Spinal cord (tissue), 10 donors: ENCODE measurements around the gene CAPS2. TPM values are rescaled to one million over a fixed set of nuclear protein-coding genes. Genes with fewer than 3 reads are reported as not detected.

ENCODE experiments used
- DNase-seq, 6 donors: peaks; one replicate each; pipeline versions ENCODE4 v3.0.0 to v3.0.0-alpha.2; 2013 to 2015; ENCODE audit warnings: low spot score in 6 of 6, low read depth in 4 of 6
- H3K27ac ChIP-seq: one replicate; pipeline ENCODE4 v1.5.1; 2013; ENCODE audit warnings: low read depth, low read length, control low read depth
- H3K27me3 ChIP-seq: one replicate; pipeline ENCODE4 v1.6.1; 2013; ENCODE audit warnings: low read length; ENCODE audit not compliant: control insufficient read depth, insufficient read depth
- H3K36me3 ChIP-seq: one replicate; pipeline ENCODE4 v1.6.1; 2013; ENCODE audit warnings: low read length; ENCODE audit not compliant: control insufficient read depth, insufficient read depth
- H3K4me1 ChIP-seq: one replicate; pipeline ENCODE4 v1.6.1; 2013; ENCODE audit warnings: low read length; ENCODE audit not compliant: control insufficient read depth, insufficient read depth
- H3K4me3 ChIP-seq: one replicate; pipeline ENCODE4 v1.5.1; 2013; ENCODE audit warnings: low read depth, low read length, control low read depth
- H3K9me3 ChIP-seq: one replicate; pipeline ENCODE4 v1.6.1; 2013; ENCODE audit warnings: low read length; ENCODE audit not compliant: control insufficient read depth, insufficient read depth
- WGBS: methylation state at CpG from one replicate; pipeline ENCODE4 v1.1.5; 2013; ENCODE audit warnings: missing lambda C conversion rate; ENCODE audit not compliant: insufficient coverage; 5-methylcytosine and 5-hydroxymethylcytosine counted together
- polyA plus RNA-seq, 2 donors: library from polyadenylated mRNA; unstranded; fragments of 120-200 nt; gene quantifications; one replicate each; pipeline ENCODE4 v1.2.1, GENCODE V29; 2013; ENCODE audit not compliant: insufficient read length in 2 of 2
- total RNA-seq, 2 donors: library from RNA; depleted of rRNA in 1 of 2; stranded (reverse); fragments of 120-200 nt in 1 of 2; fragments of >200 nt in 1 of 2; gene quantifications; one replicate each; pipeline versions ENCODE4 v1.2.3 to v1.2.4, GENCODE V29; 2013 to 2014
- donor health status: healthy.

Gene CAPS2
- total and polyA plus RNA-seq, 4 donors: 10.5 to 22.9 (median 13.4) TPM

- Histone ChIP-seq H3K4me1 (no peaks in the 10 kb centered on the region), H3K27me3 (no peaks in the 10 kb centered on the region), H3K4me3 (no peak overlapping the region), H3K36me3 (no peaks in the 10 kb centered on the region), H3K27ac (no peak overlapping the region), H3K9me3 (no peaks in the 10 kb centered on the region)
- WGBS: no CpG with 5 or more reads among the region's 2 CpGs
- no peak for DNase-seq
These were observed 54.4 kb downstream of the CAPS2 start for GRCh38 chr12:75275702-75276101.

DNA sequence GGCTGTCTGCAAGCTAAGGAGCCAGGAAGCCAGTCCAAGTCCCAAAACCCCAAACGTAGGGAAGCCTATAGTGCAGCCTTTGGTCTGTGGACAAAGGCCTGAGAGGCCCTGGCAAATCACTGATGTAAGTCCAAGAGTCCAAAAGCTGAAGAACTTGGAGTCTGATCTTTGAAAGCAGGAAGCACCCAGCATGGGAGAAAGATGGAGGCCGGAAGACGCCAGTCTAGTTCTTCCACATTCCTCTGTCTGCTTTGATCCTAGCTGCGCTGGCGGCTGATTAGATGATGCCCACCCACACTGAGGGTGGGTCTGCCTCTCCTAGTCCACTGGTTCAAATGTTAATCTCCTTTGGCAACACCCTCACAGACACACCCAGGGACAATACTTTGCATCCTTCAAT lies 58.5 kb downstream of the CAPS2 start:
- no peaks in the 10 kb centered on the region for H3K36me3 ChIP-seq
- H3K4me1 ChIP-seq: no peaks in the 10 kb centered on the region
- no peak for DNase-seq
- no peak overlapping the region for H3K27ac ChIP-seq
- no peaks in the 10 kb centered on the region for H3K27me3 ChIP-seq
- WGBS: 96% methylated on average over 5 of the region's 5 CpGs
- H3K9me3 ChIP-seq: no peaks in the 10 kb centered on the region
- H3K4me3 ChIP-seq: no peak overlapping the region

DNA sequence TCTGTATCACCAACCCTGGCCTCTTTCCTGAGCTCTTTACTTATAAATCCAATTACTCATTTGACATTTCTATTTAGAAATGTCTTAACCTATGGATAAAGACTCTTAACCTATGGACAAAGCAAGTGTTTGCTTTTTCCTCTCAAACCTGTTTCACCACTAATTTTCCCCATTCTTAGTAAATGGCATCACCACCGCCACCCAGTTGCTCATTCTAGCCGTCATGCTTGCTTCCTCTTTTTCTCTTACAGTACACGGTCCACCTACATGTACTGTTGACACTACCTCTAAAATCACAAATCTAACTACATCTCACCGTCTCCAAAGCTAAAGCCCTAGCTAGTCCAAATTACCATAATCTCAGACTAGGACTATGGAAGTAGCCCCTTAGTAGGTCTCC lies 60.0 kb downstream of the CAPS2 start:
- no peaks in the 10 kb centered on the region for H3K4me1 ChIP-seq
- no peak overlapping the region for H3K4me3 ChIP-seq
- H3K27ac ChIP-seq: no peak overlapping the region
- H3K36me3 ChIP-seq: no peaks in the 10 kb centered on the region
- H3K27me3 ChIP-seq: no peaks in the 10 kb centered on the region
- no peaks in the 10 kb centered on the region for H3K9me3 ChIP-seq
- WGBS: 98% methylated on average over 4 of the region's 4 CpGs
- no peak for DNase-seq

DNA sequence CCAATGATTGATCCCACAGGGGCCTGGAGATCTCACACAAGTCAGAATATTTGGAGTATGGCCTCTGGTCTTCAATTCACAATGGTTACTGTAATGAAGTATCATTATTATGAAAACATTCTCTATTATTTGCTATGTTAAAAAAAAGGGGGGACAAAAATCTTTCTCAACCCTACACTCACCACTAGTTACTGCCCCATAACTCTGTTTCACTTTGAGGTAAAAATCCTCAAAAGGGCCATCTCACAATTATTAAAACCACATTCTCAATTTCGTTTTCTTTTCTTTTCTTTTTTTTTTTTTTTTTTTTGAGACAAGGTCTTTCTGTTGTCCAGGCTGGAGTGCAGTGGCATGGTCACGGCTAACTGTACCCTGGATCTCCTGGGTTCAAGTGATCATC lies 60.9 kb downstream of the CAPS2 start:
- Histone ChIP-seq H3K4me1 (no peaks in the 10 kb centered on the region), H3K27me3 (no peaks in the 10 kb centered on the region), H3K4me3 (no peak overlapping the region), H3K36me3 (no peaks in the 10 kb centered on the region), H3K9me3 (no peaks in the 10 kb centered on the region), H3K27ac (no peak overlapping the region)
- WGBS: 90% methylated on average over 2 of the region's 2 CpGs
- DNase-seq: no peak

- H3K9me3 ChIP-seq: no peaks in the 10 kb centered on the region
- H3K27me3 ChIP-seq: no peaks in the 10 kb centered on the region
- no peak overlapping the region for H3K4me3 ChIP-seq
- no peak for DNase-seq
- H3K36me3 ChIP-seq: no peaks in the 10 kb centered on the region
- no peaks in the 10 kb centered on the region for H3K4me1 ChIP-seq
- WGBS: no CpG with 5 or more reads among the region's 2 CpGs
- no peak overlapping the region for H3K27ac ChIP-seq
These were observed 69.8 kb downstream of the CAPS2 start for GRCh38 chr12:75260316-75260715.

- DNase-seq: no peak
- no peaks in the 10 kb centered on the region for H3K27me3 ChIP-seq
- no peaks in the 10 kb centered on the region for H3K9me3 ChIP-seq
- H3K36me3 ChIP-seq: no peaks in the 10 kb centered on the region
- WGBS: no CpG with 5 or more reads among the region's 1 CpG
- no peak overlapping the region for H3K4me3 ChIP-seq
- H3K4me1 ChIP-seq: no peaks in the 10 kb centered on the region
- no peak overlapping the region for H3K27ac ChIP-seq
These were observed 71.0 kb downstream of the CAPS2 start for GRCh38 chr12:75259143-75259542.

DNA sequence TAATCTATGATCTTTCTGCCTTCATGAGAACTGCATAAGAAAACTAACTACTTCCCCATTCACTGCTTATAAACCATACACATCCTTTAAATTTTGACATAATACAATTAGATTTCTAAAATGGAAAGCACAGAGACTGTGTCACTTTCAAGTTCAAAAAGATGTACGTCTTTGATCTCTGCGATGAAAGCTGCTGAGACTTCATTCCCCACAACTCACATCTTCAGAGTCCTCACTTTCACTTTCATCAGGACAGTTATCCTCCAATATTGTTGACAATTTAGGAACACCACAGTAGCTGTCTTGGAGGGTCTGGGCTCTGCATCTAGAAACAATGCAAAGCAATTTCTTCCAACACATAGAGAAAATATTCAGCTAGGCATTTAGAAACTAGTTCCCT lies 72.6 kb downstream of the CAPS2 start:
- Histone ChIP-seq H3K9me3 (no peaks in the 10 kb centered on the region), H3K4me1 (no peaks in the 10 kb centered on the region), H3K27me3 (no peaks in the 10 kb centered on the region), H3K36me3 (no peaks in the 10 kb centered on the region), H3K27ac (no peak overlapping the region), H3K4me3 (no peak overlapping the region)
- 82% methylated on average over 2 of the region's 2 CpGs for WGBS
- no peak for DNase-seq

- no peak overlapping the region for H3K27ac ChIP-seq
- no peaks in the 10 kb centered on the region for H3K27me3 ChIP-seq
- no peaks in the 10 kb centered on the region for H3K36me3 ChIP-seq
- H3K4me3 ChIP-seq: no peak overlapping the region
- no peaks in the 10 kb centered on the region for H3K9me3 ChIP-seq
- no peaks in the 10 kb centered on the region for H3K4me1 ChIP-seq
- peak in 1 of 6 donors; percentile 48 for DNase-seq
These were observed 85.0 kb downstream of the CAPS2 start for GRCh38 chr12:75245108-75245507.

- H3K36me3 ChIP-seq: no peaks in the 10 kb centered on the region
- H3K4me3 ChIP-seq: no peak overlapping the region
- H3K27me3 ChIP-seq: no peaks in the 10 kb centered on the region
- no peaks in the 10 kb centered on the region for H3K4me1 ChIP-seq
- no peak overlapping the region for H3K27ac ChIP-seq
- DNase-seq: no peak
- H3K9me3 ChIP-seq: no peaks in the 10 kb centered on the region
These were observed 90.1 kb downstream of the CAPS2 start for GRCh38 chr12:75239987-75240386.

GRCh38 chr12:75236206-75236605 lies 93.9 kb downstream of the CAPS2 start:
- H3K27me3 ChIP-seq: no peaks in the 10 kb centered on the region
- no peaks in the 10 kb centered on the region for H3K9me3 ChIP-seq
- no peak for DNase-seq
- WGBS: 100% methylated on average over 1 of the region's 1 CpG
- H3K27ac ChIP-seq: no peak overlapping the region
- no peaks in the 10 kb centered on the region for H3K36me3 ChIP-seq
- H3K4me1 ChIP-seq: no peaks in the 10 kb centered on the region
- H3K4me3 ChIP-seq: no peak overlapping the region
